Stimulated activated CD4-positive, alpha-beta T cell treated with anti-CD3 and anti-CD28 coated beads, TNF-alpha, amount 100 ng/mL, for 1 hour (primary cell): ENCODE measurements around the gene ZNF384.
A peak's percentile ranks its signal among the peaks of the same experiment; 100 is the strongest.

ENCODE experiments used
- DNase-seq, 3 donors: peaks; one replicate each; pipeline ENCODE4 v3.0.0-alpha.2; 2020; ENCODE audit warnings: low read depth in 3 of 3, low spot score in 1 of 3

ZNF384 gene

DNA sequence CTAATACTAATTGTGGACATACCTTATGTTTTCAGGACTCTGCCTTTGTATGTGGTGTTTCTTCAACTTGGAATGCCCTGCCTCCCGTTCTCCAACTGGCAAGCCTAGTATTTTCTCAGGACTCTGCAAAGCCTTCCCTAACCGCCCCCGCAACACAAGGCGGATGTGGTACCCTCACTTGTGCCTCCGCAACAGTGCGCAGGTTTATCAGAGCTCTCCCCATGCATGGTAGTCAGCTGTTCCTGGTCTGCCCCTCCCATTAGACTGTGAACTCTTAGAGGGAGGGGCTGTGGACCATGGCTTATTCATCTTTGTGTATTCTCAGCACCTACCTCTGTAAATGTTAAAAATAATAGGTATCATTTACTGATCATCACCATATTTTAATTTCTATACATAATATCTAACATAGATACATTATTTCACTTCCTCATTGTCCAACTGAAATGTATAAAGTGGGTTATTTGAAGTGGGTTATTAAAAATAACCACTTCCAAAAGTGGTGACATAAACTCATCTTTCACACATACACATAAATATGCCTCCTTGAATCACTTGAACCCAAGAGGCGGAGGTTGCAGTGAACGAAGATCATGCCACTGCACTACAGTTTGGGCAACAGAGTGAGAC, 62.4 kb downstream of the ZNF384 start:
- no peak for DNase-seq

DNA sequence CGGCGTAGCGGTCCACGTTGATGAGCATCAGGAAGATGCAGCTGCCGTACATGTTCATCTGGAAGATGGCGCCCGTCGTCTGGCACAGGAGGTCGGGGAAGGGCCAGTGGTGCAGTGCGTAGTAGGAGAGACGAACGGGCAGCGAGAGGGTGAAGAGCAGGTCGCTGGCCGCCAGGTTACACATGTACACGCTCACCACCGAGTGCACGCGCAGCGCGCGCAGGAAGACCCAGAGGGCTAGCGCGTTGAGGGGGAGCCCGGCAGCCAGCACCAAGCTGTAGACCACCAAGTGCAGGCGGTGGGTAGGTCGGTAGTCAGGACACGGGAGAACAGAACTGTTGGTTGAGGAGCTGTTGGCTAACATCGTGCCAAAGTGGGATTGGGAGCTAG, 68.3 kb downstream of the ZNF384 start:
- no peak for DNase-seq

DNA sequence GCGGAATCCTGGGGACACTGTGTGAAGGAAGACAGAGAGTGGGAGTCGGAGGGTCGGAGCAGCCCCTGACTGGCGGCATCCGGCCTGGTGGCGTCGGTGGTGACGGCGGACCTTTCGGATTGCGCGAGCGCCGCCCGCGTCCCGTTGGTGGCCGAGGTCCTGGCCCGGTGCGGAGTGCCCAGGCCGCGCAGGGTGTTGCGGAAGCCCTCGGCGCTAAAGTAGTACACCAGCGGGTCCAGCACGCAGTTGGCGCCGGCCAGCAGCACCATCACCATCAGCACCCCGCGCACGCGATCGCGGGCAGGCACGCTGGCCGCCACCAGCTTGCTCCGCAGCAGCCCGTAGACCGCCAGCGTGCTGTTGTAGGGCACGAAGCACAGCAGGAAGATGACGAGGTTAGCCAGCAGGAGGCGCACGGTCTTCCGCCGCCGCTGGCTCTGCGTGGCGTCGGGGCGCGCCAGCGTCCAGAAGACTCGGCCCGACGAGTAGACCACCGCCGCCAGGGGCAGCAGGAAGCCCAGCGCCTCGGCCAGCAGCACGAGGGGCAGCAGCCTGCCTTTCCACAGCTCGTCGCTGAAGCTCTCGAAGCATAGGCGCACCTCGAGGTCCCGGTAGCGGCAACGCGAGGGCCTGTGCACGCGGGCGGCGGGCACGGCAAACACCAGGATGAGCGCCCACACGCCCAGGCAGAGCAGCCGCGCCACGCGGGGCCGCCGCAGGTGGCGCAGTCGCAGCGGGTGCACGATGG, 68.9 kb downstream of the ZNF384 start:
- peak in 1 of 3 donors; percentile 45 for DNase-seq

DNA sequence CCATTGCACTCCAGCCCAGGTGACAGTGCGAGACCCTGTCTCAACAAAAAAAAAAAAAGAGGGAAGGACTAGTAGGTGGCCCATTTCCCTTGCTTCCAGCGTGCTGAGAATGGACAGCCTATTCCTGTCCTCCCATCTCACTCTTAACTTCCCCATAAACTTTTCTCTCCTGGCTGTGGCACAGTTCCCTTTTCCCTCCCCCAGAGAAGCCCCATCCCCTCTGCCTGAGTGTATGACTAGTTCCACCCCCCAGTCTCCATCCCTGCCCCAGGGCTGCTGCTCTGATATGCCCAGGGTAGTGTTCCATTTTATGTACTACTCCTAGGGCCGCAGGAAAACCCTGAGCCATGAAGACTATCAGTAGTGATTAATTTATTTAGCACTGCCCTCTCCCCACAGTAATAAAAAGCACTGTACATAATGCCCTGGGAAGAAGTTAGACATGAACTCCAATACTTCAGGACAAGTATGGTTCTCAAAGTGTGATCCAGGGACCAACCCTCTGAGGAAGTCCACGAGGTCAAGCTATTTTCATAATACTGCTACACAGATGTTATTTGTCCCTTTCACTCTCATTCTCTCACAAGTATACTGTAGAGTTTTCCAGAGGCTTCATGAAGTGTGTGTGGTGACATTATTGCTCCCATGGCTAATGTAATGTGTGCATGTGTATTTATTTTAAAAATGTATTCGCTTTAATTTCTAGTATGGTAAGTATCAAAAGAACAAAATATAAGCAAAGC, 70.5 kb downstream of the ZNF384 start:
- DNase-seq = no peak
